ENCODE data around the gene RBP2.

RBP2 gene

GRCh38 chr3:139480585-139480984 is 4.3 kb upstream of the RBP2 start:
- DNase-seq, result no peak

DNA sequence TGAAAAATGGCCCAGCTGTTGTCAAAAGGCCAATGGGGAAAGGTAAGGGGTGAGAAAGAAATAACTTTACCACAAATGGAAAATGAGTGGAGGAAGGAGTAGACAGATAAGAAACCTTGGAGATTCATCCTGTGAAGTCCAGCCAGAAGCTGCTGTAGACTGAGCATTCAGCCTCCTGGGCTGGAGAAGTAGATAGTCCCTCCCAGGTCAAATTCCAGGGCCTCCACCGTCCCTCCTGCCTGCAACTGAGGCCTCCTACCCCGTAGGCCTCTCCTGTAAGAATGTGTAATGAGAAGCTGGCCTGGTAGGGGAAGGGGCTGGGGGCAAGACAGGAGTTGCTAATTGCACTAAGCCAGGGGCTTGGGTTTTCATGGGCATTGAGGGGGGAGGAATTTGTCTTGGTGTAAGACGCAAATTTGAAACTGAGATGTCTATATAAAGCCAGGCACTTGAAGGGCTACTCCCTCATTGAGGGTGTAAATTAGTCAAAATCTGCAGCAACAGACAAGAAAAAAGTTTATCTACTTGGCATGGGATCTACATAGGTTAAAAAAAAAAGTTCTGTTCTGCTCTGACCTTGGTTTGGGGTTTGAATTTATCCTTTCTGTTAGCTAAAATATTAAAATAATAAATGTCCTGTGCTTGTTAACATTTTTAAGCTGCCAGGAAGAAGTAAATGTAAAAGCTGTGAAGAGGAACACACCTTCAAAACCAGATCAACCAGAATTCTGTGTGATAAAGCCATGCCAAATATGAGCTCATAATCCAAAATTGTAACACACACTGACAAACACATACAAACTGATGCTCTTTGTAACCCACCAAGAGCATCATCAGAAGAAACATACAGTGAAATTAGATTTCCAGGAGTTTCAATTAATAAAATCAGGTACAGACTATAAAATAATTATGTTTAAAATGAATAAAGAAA is 1.7 kb upstream of the RBP2 start:
- no peak for DNase-seq

DNA sequence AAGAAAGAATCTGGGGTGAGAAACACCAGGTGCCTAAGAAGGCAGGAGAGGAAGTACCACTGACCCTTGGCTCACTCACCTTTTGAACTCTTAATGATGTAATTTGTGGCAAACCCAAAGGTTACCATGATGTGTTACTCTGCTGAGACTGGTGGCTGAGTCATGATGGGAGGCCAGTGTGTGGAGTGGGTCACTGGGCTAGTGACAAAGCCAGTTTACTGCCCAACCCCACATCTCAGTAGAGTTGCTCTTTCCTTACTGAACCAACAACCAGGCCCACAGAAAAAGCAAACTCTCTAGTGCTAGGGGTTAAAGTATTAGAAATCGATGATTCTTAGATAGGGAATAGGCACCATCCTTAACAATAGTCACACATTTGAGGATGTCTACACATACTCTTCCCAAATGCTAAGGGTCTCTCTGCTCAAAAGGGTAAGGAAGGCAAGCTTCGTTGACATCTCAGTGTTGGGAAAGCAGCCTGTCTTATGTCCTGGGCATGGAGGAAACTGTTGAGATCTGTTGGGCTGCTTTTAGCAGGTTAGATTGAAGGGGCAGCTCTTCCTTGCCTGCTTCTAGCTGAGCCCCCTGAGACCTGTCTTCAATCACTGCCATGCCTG is 3.1 kb downstream of the RBP2 start:
- no peak for DNase-seq

- DNase-seq, result no peak
Measured at GRCh38 chr3:139472380-139473010, 3.8 kb downstream of the RBP2 start.

DNA sequence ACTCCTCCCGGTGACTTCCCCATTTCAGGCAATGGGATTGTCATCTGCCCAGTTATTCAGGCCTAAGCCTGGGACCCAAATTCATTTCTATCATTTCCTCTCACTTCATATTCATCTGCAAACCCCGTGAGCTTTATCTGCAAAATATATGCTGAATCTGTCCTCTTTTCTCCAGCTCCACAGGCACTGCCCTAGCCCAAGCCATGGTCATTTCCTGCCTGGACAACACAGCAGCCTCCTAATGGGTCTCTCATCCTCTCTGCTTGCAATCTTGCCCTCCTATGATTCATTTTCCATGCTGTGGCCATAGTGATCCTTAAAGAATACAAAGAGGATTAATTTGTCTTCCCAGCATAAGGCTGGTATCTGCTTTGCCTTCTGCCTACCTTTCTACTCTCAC is 6.1 kb downstream of the RBP2 start:
- no peak for DNase-seq

DNA sequence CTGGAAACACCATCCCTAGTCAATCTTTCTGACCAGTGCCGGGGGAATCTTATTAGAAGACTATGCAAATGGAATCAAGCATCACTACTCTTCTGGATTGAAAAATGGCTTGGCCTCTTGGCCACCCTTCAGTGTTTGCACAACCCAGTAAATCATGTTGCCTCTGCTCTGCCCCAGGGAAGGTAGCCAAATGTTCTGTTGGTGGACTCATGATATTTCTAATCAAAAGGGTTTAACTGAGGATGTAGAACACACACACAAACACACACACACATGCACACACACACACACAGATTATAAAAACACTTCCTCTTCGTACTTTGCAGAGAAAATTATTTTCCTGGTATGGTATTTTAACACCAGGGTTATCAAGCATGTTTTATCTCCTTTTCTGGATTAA is 7.9 kb downstream of the RBP2 start:
- DNase-seq, result no peak

GRCh38 chr3:139466360-139466759 is 10.0 kb downstream of the RBP2 start:
- DNase-seq, result no peak

DNA sequence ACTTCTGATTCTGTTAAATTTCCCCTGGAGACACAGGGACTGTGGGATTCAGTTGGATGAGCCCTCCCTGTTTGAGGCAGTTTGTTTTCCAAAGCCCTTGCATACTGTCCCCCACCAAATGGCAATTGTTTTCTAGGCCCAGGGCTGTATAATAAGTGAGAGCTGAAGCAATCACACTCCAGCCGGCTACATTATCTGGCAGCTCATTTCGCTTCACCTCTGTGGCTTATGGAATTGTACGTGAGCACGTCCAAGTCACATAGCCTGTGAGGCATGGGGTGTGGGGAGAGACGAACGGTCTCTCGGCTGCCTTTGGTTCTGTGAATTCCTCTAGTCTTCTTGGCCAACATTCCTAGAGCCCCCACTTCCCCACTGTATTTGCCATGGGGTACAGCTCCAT is 10.7 kb downstream of the RBP2 start:
- no peak for DNase-seq

DNA sequence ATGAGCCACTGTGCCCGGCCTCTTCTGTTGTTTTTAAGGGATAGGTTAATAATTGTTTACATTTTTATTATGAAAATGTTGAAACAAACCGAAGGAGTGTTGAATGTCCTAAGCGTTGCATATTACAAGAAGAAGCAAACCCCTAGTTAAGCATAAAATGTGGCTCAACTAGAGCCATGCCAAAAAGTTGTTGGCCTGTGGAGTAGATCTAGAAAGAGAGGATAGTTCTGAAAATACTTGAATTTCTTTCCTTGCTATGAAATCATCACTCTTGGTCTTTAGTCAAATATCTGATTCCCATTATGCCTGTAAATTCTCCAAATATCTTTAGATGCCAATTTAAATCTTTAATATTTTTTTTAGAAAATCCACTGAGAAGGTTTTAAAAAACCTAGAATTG is 12.8 kb downstream of the RBP2 start:
- no peak for DNase-seq

GRCh38 chr3:139460529-139460928 is 15.8 kb downstream of the RBP2 start:
- no peak for DNase-seq

DNA sequence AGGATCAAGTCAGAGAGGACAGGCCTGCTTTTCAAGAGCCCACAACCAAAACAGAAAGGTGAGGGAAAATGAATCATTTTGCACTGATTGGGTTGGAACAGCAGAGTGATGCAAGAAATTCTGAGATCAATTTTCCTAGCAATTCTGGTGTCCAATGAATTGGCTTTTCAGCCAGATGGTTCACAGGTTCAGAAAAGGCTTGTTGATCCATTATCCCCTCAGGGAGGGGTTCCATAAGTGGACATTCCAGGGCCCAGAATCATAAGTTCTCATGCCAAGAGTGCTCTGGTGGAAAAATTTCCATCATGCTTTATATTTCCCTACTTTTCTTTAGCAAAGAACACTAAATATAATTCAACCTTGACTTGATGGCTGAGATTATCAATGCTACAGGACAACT is 16.2 kb downstream of the RBP2 start:
- no peak for DNase-seq

- DNase-seq, result no peak
Measured at GRCh38 chr3:139458348-139458747, 18.0 kb downstream of the RBP2 start.

GRCh38 chr3:139457066-139457465 is 19.2 kb downstream of the RBP2 start:
- no peak for DNase-seq

- DNase-seq, result no peak
Measured at GRCh38 chr3:139456386-139456785, 19.9 kb downstream of the RBP2 start.

GRCh38 chr3:139455855-139456254 is 20.5 kb downstream of the RBP2 start:
- DNase-seq, result no peak

- DNase-seq, result no peak
Measured at GRCh38 chr3:139455206-139455605, 21.1 kb downstream of the RBP2 start.

- no peak for DNase-seq
Measured at GRCh38 chr3:139454346-139454745, 22.0 kb downstream of the RBP2 start.

DNA sequence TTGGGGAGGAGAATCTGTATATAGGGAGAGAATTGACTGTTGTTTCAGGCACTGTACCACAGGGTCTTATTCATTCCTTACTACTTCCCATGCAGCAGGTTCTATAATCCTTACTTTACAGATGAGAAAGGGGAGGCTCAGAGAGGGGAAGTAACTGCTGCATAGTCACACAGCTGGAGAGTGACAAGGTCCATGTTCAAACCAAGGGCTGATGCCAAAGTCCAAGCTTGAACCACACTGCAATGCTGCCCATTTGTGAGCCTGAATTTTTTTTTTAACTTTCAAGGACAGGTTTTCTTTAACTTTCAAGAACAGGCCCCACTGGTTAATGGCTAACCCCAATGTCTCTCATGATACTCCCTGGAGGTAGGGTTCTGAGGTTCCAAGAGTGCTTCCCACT is 26.2 kb downstream of the RBP2 start:
- DNase-seq, result no peak

DNA sequence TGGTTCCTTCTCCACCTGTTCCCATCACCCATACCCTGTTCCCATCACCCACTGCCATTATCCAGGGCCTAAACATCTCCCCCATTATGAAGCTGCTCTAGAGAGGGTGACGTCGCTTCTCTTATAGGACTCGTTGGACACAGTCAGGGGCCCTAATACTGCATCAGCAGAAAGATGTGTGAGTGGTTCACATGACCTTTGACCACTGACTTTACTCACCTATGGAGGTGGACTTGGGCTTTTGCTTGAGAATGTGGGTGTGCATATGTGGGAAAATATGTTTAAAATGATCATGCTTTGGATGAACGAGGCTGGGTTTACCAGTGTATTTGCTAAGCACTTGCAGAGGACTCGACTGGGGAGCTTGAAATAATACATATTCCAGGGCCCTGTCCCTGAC is 26.8 kb downstream of the RBP2 start:
- no peak for DNase-seq

- DNase-seq, result no peak
Measured at GRCh38 chr3:139448104-139448503, 28.2 kb downstream of the RBP2 start.

GRCh38 chr3:139447486-139447885 is 28.8 kb downstream of the RBP2 start:
- no peak for DNase-seq

DNA sequence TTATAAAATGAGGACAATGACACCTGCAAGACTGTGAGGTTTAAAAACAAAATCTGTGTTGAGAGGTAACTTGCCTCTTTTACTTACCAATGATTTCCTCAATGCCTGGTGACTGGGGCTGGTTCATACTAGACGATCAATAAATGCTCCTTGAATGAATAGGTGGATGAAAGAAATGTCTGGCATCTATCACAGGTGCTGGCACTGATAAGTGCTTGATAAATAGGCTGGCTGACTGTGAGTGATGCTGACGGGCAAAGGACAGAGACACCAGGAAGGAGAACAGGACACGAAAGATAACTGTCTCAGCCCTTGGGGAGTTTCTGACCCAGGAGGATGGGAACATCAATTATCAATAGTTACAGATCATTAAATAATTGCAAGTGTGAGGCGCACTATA is 31.9 kb downstream of the RBP2 start:
- no peak for DNase-seq

GRCh38 chr3:139443186-139443585 is 33.1 kb downstream of the RBP2 start:
- DNase-seq, result no peak

DNA sequence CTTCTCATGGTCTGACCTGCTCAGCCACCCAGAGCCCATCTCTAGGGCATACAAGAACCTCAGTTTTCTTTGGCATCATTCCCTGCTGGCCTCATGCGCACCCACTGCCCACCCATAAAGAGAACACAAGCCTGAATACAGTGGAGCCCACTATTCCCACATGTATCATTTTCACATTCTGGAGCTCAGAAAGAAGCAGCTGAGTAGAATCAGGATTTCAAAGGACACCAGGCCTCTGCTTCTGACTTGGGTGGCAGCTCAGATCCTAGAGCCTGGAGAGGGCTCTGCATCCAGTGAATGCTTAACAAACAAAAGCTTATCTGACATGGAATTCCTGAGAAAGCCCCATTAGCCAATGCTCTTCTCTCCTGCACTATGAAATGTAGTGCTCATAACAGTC is 34.7 kb downstream of the RBP2 start:
- DNase-seq, result no peak
